HG02610 (cell line): ENCODE measurements around the gene SIRT2.

Experiments used
- ATAC-seq: cut with Tn5 transposase; IDR thresholded peaks from one replicate; pipeline ENCODE4 v1.9.1; 2021; ENCODE audit warnings: mild to moderate bottlenecking, moderate library complexity; ENCODE audit not compliant: unreplicated experiment

SIRT2 gene

GRCh38 chr19:38845374-38846024 is 53.9 kb downstream of the SIRT2 start:
- no peak for ATAC-seq

GRCh38 chr19:38844093-38844686 is 55.2 kb downstream of the SIRT2 start:
- ATAC-seq, result no peak

GRCh38 chr19:38843175-38843758 is 56.2 kb downstream of the SIRT2 start:
- no peak for ATAC-seq

GRCh38 chr19:38842439-38843174 is 56.8 kb downstream of the SIRT2 start:
- peak; percentile 49 for ATAC-seq

GRCh38 chr19:38841787-38842438 is 57.5 kb downstream of the SIRT2 start:
- ATAC-seq, result no peak

GRCh38 chr19:38841180-38841766 is 58.1 kb downstream of the SIRT2 start:
- ATAC-seq, result no peak

- ATAC-seq, result no peak
Observed at GRCh38 chr19:38840583-38840968, 58.8 kb downstream of the SIRT2 start.

GRCh38 chr19:38839816-38840582 is 59.4 kb downstream of the SIRT2 start:
- ATAC-seq, result no peak

- ATAC-seq, result no peak
Observed at GRCh38 chr19:38838986-38839761, 60.2 kb downstream of the SIRT2 start.

- no peak for ATAC-seq
Observed at GRCh38 chr19:38838208-38838985, 61.0 kb downstream of the SIRT2 start.

GRCh38 chr19:38837656-38838121 is 61.7 kb downstream of the SIRT2 start:
- ATAC-seq, result no peak

- ATAC-seq, result no peak
Observed at GRCh38 chr19:38836983-38837626, 62.3 kb downstream of the SIRT2 start.

GRCh38 chr19:38836159-38836982 is 63.0 kb downstream of the SIRT2 start:
- ATAC-seq, result no peak

- no peak for ATAC-seq
Observed at GRCh38 chr19:38834590-38834989, 64.8 kb downstream of the SIRT2 start.

GRCh38 chr19:38834104-38834490 is 65.3 kb downstream of the SIRT2 start:
- ATAC-seq, result no peak

- no peak for ATAC-seq
Observed at GRCh38 chr19:38833092-38833425, 66.4 kb downstream of the SIRT2 start.

GRCh38 chr19:38831142-38831605 is 68.2 kb downstream of the SIRT2 start:
- peak; percentile 36 for ATAC-seq
